HTERT RPE-1 (cell line): ENCODE data around the gene MRGPRE.
"Not testable (repeated sequence)": the region's sequence is repeated elsewhere in the genome, so short reads cannot be mapped to it uniquely, and the experiment has no call there.

ENCODE experiments used
- in situ Hi-C: fragments of 300-500 bp; cut with MboI; formaldehyde crosslinking; loops from 4 replicates; pipeline ENCODE4 v1.14.3; 2020; ENCODE audit warnings: low sequenced_read_pairs

MRGPRE gene

DNA sequence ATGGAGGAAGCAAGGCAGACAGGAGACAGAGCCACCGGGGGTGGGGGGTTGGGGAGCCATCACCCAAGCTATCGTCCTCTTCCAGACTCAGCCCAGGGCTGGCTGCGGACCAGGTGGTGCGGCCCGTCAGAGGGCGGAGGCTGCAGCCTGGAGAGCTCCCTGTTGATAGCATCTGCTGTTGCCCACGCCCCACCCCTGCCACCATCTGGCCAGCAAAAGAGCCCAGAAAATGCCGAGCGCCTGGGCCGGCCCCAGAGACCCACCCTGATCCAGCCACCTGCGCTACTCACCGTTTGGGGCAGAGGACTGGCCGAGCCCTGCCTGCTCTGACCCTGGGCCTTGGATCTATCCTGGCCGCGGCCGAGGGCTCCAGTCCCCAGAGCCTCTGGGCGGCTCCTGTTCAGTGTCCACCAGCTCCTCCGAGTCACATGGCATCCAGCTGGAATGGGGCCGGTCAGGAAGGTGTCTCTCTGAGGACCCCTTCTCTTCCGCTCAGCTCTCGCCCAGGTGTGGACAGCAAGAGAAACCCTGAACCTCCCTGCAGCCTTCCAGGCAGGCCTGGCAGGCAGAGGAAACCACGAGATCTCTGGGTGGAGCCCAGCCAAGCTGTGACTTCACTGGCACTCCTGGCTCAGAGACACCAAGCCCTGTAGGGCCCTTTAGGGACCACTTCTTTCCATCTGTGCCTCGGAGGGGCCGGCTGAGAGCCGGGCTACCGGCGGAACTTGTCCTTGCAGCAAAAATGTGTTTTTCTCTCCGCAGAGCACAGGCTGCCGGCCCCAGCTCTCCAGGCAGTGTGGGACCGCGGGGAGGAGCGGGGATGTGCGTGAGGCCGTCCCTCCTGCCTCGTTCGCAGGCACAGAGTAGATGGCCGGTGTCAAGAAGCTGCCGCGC lies at the start of gene MRGPRE:
MRGPRE (minus strand) TSS at position 567 of the 894 bp plus-strand sequence. CDS start 3,618 bp downstream, outside the sequence.
- in situ Hi-C loops: no loop called here

DNA sequence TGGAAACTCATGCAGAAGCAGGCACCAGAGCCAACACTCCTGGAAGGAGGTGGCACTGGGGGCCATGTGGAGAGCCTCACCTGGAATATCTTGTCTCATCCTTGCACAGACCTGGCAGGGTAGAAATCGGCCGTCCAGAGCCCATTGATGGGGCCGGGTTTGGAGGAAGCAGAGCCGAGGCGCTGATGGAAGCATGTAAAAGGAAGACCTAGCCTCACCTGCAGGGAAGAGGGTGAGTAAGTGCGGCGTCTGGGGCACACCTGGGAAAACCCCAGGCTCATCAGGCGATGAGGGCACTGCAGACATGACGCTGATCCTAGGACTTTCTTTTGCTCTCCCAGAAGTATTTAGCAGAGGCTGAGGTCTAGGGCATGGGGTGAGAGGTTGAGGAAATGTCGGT lies 48.9 kb upstream of the MRGPRE start:
- in situ Hi-C loops: not testable (repeated sequence)

DNA sequence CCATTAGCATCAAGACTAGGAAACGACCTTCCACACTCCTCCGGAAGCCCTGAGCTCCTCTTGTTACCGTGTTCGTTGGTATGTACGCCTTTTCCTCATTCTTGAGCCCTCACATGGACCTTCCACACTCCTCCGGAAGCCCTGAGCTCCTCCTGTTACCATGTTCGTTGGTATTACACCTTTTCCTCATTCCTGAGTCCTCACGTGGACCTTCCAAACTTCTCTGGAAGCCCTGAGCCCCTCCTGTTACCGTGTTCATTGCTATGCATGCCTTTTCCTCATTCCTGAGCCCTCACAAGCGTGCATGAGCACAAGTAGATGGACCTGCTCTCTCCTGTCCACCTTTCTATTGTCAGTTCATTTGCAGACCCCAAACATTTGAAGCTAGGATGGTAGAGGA lies 48.4 kb upstream of the MRGPRE start:
- in situ Hi-C loops: not testable (repeated sequence)

GRCh38 chr11:3278922-3279321 lies 46.7 kb upstream of the MRGPRE start:
- in situ Hi-C loops: not testable (repeated sequence)

GRCh38 chr11:3273629-3274028 lies 41.4 kb upstream of the MRGPRE start:
- in situ Hi-C loops: not testable (repeated sequence)

DNA sequence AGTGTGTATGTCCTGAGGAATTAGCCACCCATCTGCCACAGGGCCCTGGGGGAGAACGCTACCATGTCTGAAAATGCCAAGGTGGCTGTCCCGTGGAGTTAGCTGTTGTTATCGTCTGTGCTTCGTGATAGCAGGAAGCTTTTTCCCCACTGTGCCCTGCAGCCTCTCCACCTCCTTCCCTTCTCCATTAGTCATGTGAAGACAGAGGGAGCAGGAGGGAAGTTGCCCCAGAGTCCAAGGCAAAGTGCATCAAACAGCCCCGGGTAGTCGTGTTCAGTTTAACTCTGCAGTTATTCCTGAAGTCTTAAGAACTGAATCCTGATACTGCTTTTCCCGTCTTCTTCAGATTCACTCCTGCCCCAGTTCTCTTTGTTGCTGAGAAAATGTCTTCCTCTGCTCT lies 30.3 kb upstream of the MRGPRE start:
- in situ Hi-C loops: not testable (repeated sequence)

GRCh38 chr11:3261831-3262230 lies 29.6 kb upstream of the MRGPRE start:
- in situ Hi-C loops: not testable (repeated sequence)

GRCh38 chr11:3257509-3257908 lies 25.3 kb upstream of the MRGPRE start:
- in situ Hi-C loops: not testable (repeated sequence)

- in situ Hi-C loops: not testable (repeated sequence)
These were observed 23.0 kb upstream of the MRGPRE start for GRCh38 chr11:3255241-3255640.

DNA sequence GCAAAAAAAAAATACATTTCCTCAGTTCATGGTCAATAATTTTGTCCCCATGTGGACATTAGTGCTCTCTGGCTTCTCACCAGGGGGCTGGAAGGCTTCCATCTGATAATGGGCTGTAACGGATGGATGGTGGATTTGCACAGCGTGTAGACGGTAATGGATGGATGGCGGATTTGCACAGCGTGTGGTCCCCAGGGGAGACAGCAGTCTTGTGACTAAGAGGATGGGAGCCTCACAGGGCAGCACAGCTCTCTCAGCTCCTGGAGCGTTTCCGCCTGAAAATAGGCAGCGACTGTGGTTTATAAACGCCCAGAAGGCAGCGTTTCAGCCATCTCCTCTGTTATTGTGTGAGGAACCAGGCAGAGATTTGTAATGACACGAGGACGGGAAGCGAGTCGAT lies 22.6 kb upstream of the MRGPRE start:
- in situ Hi-C loops: not testable (repeated sequence)

- in situ Hi-C loops: no loop called here
These were observed 12.9 kb upstream of the MRGPRE start for GRCh38 chr11:3245071-3245470.

GRCh38 chr11:3243880-3244279 lies 11.7 kb upstream of the MRGPRE start:
- in situ Hi-C loops: no loop called here

- in situ Hi-C loops: no loop called here
These were observed 4.9 kb upstream of the MRGPRE start for GRCh38 chr11:3237119-3237518.

GRCh38 chr11:3234846-3235245 lies 2.6 kb upstream of the MRGPRE start:
- in situ Hi-C loops: no loop called here

- in situ Hi-C loops: no loop called here
These were observed 739 bp upstream of the MRGPRE start for GRCh38 chr11:3232956-3233355.

DNA sequence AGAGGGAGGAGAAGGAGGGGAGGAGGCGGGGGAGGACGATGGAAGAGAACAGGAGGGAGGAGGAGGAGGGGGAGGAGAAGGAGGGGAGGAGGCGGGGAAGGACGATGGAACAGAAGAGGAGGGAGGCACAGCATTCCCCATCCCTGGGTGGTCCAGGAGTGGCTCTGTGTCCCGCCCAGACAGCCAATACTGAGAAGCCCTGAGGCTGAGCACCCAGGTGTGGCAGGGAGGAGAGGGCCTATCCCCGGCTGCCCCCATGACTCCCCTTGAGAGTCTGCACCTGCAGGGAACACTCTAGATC lies 717 bp downstream of the MRGPRE start:
- in situ Hi-C loops: no loop called here

DNA sequence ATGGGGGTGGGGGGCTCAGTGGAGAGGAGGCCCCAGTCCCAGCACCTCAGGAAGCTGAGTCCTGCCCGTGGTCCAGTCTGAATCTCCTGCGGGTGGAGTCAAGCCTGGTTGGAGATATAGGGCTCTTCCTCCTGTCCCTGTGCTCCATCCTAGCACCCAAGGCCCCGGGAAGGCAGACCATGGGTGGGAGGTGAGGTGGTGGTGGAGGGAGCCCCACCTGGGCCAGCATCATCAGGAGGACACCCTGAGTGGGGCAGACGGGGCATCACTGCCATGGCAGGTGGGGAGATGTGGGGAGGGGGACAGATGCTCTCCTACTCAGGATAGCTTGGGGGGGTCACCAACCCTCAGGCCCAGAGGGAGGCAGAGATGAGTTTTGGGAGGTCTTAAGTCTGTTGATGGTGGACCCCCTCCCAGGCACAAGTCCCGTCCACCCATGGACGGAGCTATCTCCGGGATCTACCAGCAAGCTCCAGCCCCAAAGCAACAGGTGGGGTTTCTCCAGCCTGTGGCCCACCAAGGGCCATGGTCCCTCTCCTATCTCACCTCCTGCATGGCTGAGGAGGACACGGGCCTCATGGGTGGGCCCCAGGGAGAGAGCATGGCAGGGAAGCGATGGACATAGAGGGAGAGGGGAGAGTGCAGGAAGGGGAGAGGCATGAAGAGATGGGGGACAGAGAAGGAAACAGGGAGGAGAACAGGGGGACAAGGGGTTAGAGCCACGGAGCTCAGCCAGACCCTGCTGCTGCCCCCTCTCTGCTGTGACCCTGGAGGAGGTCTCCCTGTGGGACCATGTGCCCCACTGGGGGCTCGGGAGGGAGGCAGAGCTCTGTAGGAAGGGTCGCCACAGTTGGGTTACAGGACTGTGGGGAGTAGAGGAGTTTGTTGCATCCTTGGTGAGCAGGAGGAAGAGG lies 1.3 kb downstream of the MRGPRE start:
- in situ Hi-C loops: no loop called here

- in situ Hi-C loops: no loop called here
These were observed 2.3 kb downstream of the MRGPRE start for GRCh38 chr11:3229673-3230630.

DNA sequence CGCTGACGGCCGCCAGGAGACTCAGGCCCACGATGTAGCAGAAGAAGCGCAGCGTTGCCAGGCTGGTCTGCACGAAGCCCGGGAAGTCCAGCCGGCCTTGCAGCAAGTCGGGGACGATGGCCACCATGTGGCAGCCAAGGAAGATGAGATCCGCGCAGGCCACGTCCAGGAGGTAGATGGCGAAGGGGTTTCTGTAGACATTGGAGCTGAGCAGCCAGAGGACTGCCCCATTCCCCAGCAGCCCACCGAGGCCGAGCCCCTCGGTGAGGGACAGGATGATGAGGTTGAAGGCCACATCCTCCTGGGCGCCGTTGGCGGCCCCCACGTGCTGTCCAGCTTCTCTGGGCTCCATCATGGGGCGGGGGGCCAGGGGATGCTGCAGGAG lies 3.8 kb downstream of the MRGPRE start:
- in situ Hi-C loops: no loop called here

DNA sequence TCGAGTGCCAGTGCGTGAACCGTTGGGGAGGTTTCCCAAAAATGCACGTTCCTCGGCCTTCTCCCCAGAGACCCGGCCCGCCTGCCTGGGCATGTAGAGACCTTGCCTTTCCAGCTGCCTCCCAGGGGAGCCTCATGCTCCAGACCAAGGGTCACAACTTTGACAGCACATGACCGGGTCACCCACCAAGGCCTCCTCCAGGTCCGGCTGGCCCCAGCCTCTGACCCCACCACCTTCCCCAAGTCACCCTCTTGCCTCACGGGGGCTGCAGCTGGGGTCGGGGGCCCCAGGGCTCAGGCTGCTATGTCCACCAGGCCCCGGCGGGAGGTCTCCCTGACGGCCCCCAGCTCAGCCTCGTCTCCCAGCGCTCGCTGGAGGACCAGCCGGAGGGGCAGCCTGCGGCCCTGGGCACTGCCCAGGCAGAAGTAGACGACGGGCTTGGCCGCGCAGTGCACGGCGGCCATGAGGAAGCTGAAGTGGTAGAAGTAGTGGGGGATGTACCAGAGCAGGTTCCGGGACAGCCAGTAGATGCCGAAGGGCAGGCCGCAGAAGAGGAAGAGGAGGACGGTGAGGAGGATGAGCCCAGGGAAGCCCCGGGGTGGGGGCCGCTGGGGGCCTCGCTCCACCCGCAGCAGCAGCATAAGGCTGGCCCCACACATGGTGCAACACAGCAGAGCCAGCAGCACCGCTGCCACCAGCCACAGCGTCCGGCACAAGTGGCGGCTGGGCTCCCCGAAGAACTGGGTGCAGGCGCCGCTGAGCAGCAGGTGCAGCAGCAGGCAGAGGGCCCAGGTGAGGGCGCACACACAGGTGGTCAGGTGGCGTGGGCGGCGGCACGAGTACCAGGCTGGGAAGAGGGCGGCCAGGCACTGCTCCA lies 4.4 kb downstream of the MRGPRE start:
- in situ Hi-C loops: no loop called here
